ENCODE results near the gene PPM1M.
"Not testable (repeated sequence)": the region's sequence is repeated elsewhere in the genome, so short reads cannot be mapped to it uniquely, and the experiment has no call there.

Gene PPM1M

DNA sequence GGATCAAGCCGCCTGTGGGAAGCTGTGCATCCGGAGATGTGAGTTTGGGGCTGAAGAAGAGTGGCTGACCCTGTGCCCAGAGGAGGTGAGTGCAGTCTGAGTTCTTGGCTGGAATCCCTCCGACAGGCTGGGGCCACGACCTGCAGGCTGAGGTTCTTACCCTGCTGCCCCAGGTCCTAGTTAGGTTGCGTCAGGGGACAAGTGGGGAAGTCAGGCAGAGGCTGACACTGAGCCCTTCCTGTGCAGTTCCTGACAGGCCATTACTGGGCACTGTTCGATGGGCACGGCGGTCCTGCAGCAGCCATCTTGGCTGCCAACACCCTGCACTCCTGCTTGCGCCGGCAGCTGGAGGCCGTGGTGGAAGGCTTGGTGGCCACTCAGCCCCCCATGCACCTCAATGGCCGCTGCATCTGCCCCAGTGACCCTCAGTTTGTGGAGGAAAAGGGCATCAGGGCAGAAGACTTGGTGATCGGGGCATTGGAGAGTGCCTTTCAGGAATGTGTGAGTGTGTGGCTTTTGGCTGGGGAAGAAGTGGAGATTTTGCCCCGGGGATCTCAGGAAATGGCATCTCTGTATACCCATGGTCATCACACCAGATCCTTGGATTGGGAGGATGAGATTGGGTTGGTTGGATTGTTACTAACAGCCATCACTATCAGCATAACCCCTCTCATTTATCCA is 1.3 kb downstream of the PPM1M start:
- DNase-seq (ENCODE audit: low read depth in 3 of 3) = no peak

GRCh38 chr3:52247409-52248164 is 2.0 kb downstream of the PPM1M start:
- no peak for DNase-seq (ENCODE audit: low read depth in 3 of 3)

DNA sequence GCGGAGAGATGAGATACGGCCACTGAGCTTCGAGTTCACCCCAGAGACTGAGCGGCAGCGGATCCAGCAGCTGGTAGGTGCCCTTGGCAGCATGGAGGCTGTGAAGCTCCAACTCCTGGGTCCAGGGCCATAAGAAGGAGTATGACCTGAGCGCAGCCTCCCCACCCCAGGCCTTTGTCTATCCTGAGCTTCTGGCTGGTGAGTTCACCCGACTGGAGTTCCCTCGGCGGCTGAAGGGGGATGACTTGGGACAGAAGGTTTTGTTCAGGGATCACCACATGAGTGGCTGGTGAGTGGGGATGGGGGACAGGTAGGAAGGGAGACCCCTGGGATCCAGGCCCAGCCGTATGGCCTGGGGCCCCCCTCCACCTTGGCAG is 2.6 kb downstream of the PPM1M start:
- DNase-seq (ENCODE audit: low read depth in 3 of 3) = no peak

DNA sequence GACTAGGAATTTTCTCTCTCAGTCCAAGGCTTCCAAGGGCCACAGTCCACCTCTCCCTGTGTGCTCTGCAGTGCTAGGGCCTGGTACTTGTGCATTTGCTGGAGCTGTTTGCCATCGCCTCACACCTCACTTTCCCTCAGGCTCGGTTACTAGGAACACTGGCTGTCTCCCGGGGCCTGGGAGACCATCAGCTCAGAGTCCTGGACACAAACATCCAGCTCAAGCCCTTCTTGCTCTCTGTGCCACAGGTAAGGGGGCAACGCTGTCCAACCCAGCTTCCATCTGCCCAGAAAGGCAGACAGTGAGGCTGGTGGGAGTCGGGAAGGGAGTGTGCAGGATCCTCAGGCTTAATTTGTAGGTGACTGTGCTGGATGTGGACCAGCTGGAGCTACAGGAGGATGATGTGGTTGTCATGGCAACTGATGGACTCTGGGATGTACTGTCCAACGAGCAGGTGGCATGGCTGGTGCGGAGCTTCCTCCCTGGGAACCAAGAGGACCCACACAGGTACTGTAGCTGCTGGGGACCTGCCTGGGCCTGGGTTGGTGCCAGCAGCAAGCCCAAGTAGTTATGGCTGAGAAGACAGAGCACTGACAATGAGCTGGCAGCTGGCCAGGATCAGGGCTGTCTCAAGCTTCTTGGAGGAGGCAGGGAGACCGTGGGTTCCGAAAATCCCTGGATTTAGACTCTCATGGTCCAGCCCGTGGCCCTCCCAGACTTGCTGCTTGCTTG is 3.4 kb downstream of the PPM1M start:
- DNase-seq (ENCODE audit: low read depth in 3 of 3) = no peak

GRCh38 chr3:52249683-52250082 is 4.1 kb downstream of the PPM1M start:
- DNase-seq (ENCODE audit: low read depth in 3 of 3) = no peak

GRCh38 chr3:52250122-52250521 is 4.6 kb downstream of the PPM1M start:
- DNase-seq (ENCODE audit: low read depth in 3 of 3) = no peak

- DNase-seq (ENCODE audit: low read depth in 3 of 3) = peak in 2 of 3 experiments; percentile 70 to 79
Observed at GRCh38 chr3:52253314-52254304, 8.1 kb downstream of the PPM1M start.

DNA sequence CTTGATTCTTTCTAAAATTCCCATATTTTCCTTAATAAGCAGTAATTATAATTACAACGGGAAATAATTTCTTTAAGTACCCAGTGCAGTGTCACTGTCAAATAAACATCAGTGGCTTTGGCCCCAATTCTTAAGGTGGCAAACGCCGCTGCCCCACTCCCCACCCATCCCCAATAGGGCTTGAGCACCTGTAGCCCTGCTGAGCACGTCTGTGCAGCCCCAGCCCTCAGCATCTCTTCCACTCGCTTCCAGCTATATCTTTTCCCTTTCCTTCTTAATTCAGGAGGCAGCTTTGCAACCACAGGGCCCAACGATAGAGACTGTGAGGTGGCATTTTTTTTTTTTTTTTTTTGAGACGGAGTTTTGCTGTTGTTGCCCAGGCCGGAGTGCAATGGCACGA is 9.0 kb downstream of the PPM1M start:
- DNase-seq (ENCODE audit: low read depth in 3 of 3) = no peak

- no peak for DNase-seq (ENCODE audit: low read depth in 3 of 3)
Observed at GRCh38 chr3:52256159-52256558, 10.6 kb downstream of the PPM1M start.

- no peak for DNase-seq (ENCODE audit: low read depth in 3 of 3)
Observed at GRCh38 chr3:52256622-52257021, 11.1 kb downstream of the PPM1M start.

GRCh38 chr3:52257911-52258310 is 12.4 kb downstream of the PPM1M start:
- no peak for DNase-seq (ENCODE audit: low read depth in 3 of 3)

DNA sequence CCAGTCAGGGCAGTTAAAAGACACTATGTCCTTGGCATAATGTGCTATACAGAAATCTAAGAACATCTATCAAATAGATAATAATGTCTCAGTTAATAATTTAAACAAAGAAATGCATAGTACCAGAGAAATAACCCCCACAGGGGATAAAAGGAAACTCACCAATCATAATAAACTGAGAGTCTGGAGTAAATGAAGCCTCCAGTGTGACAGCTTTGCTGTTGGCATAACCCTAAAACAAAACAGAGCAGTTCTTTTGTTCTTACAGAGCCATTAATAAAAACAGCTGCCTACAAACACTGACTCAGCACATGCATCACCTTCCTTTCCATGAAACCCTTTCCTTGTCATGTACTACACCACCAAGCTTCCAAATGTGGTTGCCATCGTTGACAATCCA is 13.5 kb downstream of the PPM1M start:
- DNase-seq (ENCODE audit: low read depth in 3 of 3) = no peak

GRCh38 chr3:52259448-52259847 is 13.9 kb downstream of the PPM1M start:
- no peak for DNase-seq (ENCODE audit: low read depth in 3 of 3)

DNA sequence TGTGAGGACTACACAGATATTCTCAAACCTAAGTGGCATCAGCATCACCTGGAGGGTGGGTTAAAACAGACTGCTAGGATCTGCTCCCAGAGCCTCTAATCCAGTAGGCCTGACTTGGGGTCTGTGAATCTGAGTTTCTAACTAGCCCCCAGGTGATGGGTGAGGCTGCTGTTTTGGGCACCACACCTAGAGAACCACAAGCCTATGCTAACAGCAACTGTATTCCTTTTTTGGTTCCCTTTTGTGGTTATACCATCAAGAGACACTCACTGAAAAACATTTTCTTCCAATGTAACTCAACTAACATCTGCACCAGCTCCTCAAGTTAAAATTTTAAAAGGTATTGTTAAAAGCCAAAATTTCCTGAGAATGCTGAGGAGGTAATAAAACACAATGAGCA is 16.9 kb downstream of the PPM1M start:
- DNase-seq (ENCODE audit: low read depth in 3 of 3) = no peak

- no peak for DNase-seq (ENCODE audit: low read depth in 3 of 3)
Observed at GRCh38 chr3:52265387-52265786, 19.8 kb downstream of the PPM1M start.

DNA sequence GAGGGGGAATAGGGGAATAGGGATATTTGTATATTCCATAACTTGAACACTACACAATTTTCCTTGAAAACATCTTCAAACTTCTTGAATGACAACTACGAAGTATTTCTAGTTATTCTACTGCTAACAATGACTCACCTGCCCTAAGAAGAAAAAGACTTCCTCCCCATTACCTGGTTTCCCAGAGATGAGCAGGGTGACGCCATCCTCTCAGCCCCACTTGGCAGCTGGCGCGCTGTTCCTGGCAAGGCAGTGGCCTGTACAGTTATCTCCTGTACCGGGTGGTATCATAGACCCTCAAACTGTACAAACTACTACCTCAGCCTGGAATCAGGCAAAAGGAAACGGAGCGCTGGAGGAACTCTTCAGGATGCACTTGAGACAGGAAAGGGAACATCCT is 22.5 kb downstream of the PPM1M start:
- DNase-seq (ENCODE audit: low read depth in 3 of 3) = peak in 1 of 3 experiments; percentile 53

DNA sequence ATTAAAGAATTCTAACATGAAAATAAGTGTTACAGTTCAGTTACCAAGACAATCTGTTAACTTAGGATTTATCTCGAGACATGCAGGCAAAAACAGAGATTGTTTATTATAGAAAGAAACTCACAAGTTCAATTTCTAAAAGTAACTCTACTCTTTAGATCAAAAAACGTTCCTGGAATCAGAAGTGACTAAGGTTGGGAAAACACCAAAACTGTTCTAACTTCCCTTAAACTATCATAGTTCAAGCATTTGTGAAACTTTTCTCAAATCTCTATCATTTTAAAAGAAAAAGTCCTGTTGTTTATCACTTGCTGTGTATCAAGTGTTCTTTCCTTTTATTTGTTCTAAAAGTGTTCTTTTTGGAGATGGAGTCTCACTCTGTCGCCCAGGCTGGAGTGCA is 24.2 kb downstream of the PPM1M start:
- DNase-seq (ENCODE audit: low read depth in 3 of 3) = no peak

DNA sequence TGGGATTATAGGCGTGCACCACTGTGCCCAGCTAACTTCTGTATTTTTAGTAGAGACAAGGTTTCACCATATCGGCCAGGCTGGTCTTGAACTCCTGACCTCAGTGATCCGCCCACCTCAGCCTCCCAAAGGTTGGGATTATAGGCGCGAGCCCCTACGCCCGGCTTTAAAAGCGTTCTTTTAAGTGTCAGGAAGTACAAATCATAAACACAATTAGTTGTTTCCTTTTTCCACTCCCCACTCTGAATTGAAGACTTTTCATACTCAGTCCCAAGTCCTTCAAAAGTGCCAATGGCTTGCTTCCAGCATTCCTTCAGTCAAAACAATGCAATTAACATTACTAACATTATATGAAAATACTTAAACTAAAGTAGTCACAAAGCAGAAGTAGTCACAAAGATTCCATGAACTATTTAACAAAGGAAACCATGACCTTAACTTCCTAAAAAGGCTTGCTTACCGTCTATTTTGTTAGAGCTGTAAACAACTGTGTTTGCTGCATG is 24.7 kb downstream of the PPM1M start:
- DNase-seq (ENCODE audit: low read depth in 3 of 3) = no peak

GRCh38 chr3:52272172-52272571 is 26.6 kb downstream of the PPM1M start:
- not testable (repeated sequence) for DNase-seq (ENCODE audit: low read depth in 3 of 3)

DNA sequence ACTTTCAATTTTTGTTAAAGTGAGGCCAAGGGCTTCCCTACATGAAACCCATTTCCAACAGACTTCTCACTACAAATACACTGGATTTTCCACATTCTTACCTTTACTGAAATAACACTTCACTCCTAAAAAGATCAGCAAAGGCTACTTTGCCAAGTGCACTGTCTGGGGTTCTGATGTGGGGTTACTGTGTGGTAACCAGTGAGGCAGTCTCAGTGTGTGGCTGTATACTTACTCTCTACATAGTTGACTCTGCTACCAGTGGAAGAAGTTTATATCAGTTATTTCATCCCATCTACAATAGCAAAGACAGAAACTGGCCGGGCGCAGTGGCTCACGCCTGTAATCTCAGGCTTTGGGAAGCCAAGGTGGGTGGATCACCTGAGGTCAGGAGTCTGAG is 27.3 kb downstream of the PPM1M start:
- DNase-seq (ENCODE audit: low read depth in 3 of 3) = no peak

DNA sequence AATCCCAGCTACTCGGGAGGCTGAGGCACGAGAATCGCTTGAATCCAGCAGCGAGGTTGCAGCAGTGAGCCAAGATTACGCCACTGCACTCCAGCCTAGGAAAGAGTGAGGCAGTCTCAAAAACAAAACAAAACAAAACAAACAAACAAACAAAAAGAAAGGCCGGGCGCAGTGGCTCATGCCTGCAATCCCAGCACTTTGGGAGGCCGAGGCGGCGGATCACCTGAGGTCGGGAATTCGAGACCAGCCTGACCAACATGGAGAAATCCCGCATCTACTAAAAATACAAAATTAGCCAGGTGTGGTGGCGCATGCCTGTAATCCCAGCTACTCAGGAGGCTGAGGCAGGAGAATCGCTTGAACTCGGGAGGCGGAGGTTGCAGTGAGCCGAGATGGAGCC is 29.2 kb downstream of the PPM1M start:
- DNase-seq (ENCODE audit: low read depth in 3 of 3) = not testable (repeated sequence)
